Fibroblast of mammary gland (primary cell): ENCODE data around the gene SIM2.

ENCODE experiments used
- DNase-seq: peaks from one replicate; pipeline ENCODE4 v3.0.0-alpha.2; 2010; ENCODE audit warnings: low read depth
- H3K4me3 ChIP-seq: 2 replicates; pipeline ENCODE4 v1.5.1; 2011; ENCODE audit warnings: low read depth, mild to moderate bottlenecking, low read length, moderate library complexity; ENCODE audit not compliant: control insufficient read depth
- TF ChIP-seq, protein P1 (sequence below): conservative IDR thresholded peaks from 2 replicates; pipeline ENCODE4 v1.5.1; 2011; ENCODE audit warnings: low read depth, low read length, inconsistent platforms; ENCODE audit not compliant: control insufficient read depth, insufficient read depth

Gene SIM2

DNA sequence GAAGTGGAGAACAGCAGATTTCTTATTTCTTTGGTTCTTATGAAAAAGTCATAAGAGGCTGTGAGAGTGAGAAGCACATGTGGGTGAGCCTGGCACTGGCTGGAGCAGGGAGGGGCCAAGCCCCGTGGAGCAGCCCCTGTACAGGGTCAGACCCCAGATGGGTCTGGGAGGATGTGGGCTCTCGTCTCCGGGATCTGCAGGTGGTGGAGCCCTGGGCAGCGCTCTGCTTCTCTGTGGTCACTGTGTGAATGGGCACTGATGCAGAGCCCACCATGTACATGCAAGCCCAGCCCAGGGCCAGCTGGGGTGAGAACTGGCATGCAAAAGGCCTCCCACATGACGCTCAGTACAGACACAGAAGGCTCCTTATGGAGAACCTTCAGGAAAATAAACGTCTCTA is 67.6 kb downstream of the SIM2 start:
- TF ChIP-seq, protein P1, sequence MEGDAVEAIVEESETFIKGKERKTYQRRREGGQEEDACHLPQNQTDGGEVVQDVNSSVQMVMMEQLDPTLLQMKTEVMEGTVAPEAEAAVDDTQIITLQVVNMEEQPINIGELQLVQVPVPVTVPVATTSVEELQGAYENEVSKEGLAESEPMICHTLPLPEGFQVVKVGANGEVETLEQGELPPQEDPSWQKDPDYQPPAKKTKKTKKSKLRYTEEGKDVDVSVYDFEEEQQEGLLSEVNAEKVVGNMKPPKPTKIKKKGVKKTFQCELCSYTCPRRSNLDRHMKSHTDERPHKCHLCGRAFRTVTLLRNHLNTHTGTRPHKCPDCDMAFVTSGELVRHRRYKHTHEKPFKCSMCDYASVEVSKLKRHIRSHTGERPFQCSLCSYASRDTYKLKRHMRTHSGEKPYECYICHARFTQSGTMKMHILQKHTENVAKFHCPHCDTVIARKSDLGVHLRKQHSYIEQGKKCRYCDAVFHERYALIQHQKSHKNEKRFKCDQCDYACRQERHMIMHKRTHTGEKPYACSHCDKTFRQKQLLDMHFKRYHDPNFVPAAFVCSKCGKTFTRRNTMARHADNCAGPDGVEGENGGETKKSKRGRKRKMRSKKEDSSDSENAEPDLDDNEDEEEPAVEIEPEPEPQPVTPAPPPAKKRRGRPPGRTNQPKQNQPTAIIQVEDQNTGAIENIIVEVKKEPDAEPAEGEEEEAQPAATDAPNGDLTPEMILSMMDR = no peak
- no peak overlapping the region for H3K4me3 ChIP-seq
- no peak for DNase-seq

GRCh38 chr21:36767096-36767495 is 68.2 kb downstream of the SIM2 start:
- H3K4me3 ChIP-seq = no peak overlapping the region
- no peak for DNase-seq
- TF ChIP-seq, protein P1 = no peak

GRCh38 chr21:36768496-36768895 is 69.6 kb downstream of the SIM2 start:
- H3K4me3 ChIP-seq = no peak overlapping the region
- TF ChIP-seq, protein P1 = no peak
- no peak for DNase-seq

- TF ChIP-seq, protein P1 = no peak
- no peak overlapping the region for H3K4me3 ChIP-seq
- peak; percentile 36 for DNase-seq
These were observed 70.3 kb downstream of the SIM2 start for GRCh38 chr21:36769051-36769839.

DNA sequence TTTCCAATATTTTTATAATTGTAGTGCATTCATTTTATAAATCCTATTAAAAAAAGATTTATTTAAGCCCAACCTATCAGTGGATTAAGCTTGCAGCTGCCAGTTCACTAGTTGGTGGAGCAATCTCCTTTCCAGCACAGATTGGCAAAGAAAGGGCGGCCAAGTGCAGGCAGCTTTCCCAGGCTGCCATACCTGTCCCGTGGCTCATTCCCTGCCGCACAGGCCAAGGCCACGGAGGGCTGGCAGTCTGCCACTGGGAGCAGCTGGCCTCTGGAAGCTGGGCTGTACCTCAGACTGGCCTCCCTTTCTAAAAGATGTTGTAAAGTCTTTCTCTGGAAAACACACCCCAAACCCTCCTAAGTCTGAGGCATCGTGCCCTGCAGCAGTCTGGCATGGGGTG is 74.2 kb downstream of the SIM2 start:
- TF ChIP-seq, protein P1 = no peak
- H3K4me3 ChIP-seq = no peak overlapping the region
- DNase-seq = peak; percentile 75

- DNase-seq = no peak
- TF ChIP-seq, protein P1 = no peak
- no peak overlapping the region for H3K4me3 ChIP-seq
These were observed 75.1 kb downstream of the SIM2 start for GRCh38 chr21:36773995-36774394.
